Parathyroid adenoma (tissue), 2 donors: ENCODE results near the gene EBF3.

ENCODE experiments used
- H2AFZ ChIP-seq: fragments of 300-600 bp; sonication (generic); one replicate; pipeline ENCODE4 v1.7.0; 2017; ENCODE audit warnings: antibody characterized with exemption, mild to moderate bottlenecking
- H3K27ac ChIP-seq: fragments of 300-600 bp; sonication (generic); one replicate; pipeline ENCODE4 v1.7.0; 2017
- H3K27me3 ChIP-seq: fragments of 300-600 bp; sonication (generic); one replicate; pipeline ENCODE4 v1.7.0; 2017; ENCODE audit warnings: low read length; ENCODE audit not compliant: control insufficient read depth, insufficient read depth
- H3K36me3 ChIP-seq: fragments of 300-600 bp; sonication (generic); one replicate; pipeline ENCODE4 v1.7.0; 2017; ENCODE audit warnings: low read length; ENCODE audit not compliant: control insufficient read depth, insufficient read depth
- H3K4me1 ChIP-seq: fragments of 300-600 bp; sonication (generic); one replicate; pipeline ENCODE4 v1.7.0; 2017; ENCODE audit warnings: control low read depth
- H3K4me2 ChIP-seq: fragments of 300-600 bp; sonication (generic); one replicate; pipeline ENCODE4 v1.7.0; 2017; ENCODE audit warnings: low read length
- H3K4me3 ChIP-seq: fragments of 300-600 bp; sonication (generic); one replicate; pipeline ENCODE4 v1.7.0; 2017; ENCODE audit warnings: low read depth, low read length
- H3K79me2 ChIP-seq: fragments of 300-600 bp; sonication (generic); one replicate; pipeline ENCODE4 v1.7.0; 2017; ENCODE audit warnings: control low read depth
- H3K9ac ChIP-seq: fragments of 300-600 bp; sonication (generic); one replicate; pipeline ENCODE4 v1.7.0; 2017; ENCODE audit warnings: mild to moderate bottlenecking
- H3K9me3 ChIP-seq: fragments of 300-600 bp; sonication (generic); one replicate; pipeline ENCODE4 v1.7.0; 2017; ENCODE audit warnings: low read length; ENCODE audit not compliant: control insufficient read depth
- CTCF ChIP-seq: fragments of 300-600 bp; sonication (generic); IDR thresholded peaks from one replicate; pipeline ENCODE4 v1.7.0; 2017; ENCODE audit warnings: antibody characterized with exemption, mild to moderate bottlenecking
- donor health status: primary hyperparathyroidism.

Gene EBF3

DNA sequence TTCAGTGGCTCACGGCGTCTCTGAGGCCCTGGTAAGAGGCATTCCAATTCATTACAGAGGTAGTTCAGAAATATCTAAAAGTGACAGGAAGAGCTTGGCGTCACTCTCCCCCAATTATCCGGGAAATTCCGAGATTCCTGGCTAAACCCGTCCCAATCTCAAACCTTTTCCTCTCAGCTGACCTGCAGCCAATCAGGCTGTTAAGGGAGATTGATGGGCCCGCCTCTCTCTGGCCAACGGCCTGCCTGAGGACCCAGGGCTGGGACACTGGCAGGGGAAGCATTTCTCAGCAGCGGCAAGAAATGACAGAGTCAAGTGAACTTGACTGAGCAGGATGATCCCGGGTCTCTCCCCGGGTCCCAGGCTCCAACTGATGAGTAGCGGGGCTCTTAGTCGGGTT, 72.3 kb downstream of the EBF3 start:
- no peaks in the 10 kb centered on the region for H3K9me3 ChIP-seq
- H3K9ac ChIP-seq: no peak overlapping the region
- H3K27me3 ChIP-seq: no peaks in the 10 kb centered on the region
- H2AFZ ChIP-seq: no peak overlapping the region
- H3K4me1 ChIP-seq: no peaks in the 10 kb centered on the region
- H3K79me2 ChIP-seq: no peaks in the 10 kb centered on the region
- H3K36me3 ChIP-seq: no peaks in the 10 kb centered on the region
- no peak overlapping the region for H3K4me3 ChIP-seq
- TF ChIP-seq CTCF: no peak
- H3K27ac ChIP-seq: peak overlapping the region; percentile 57
- no peak overlapping the region for H3K4me2 ChIP-seq

GRCh38 chr10:129890170-129890569, 73.9 kb downstream of the EBF3 start:
- no peak for TF ChIP-seq CTCF
- no peak overlapping the region for H3K4me2 ChIP-seq
- no peaks in the 10 kb centered on the region for H3K4me1 ChIP-seq
- H3K27me3 ChIP-seq: no peaks in the 10 kb centered on the region
- no peak overlapping the region for H3K4me3 ChIP-seq
- no peaks in the 10 kb centered on the region for H3K79me2 ChIP-seq
- no peak overlapping the region for H3K9ac ChIP-seq
- no peak overlapping the region for H3K27ac ChIP-seq
- H3K36me3 ChIP-seq: no peaks in the 10 kb centered on the region
- H3K9me3 ChIP-seq: no peaks in the 10 kb centered on the region
- H2AFZ ChIP-seq: no peak overlapping the region

GRCh38 chr10:129888784-129889616, 75.1 kb downstream of the EBF3 start:
- Histone ChIP-seq H3K79me2 (no peaks in the 10 kb centered on the region), H3K4me2 (no peak overlapping the region), H3K36me3 (no peaks in the 10 kb centered on the region), H2AFZ (no peak overlapping the region), H3K27ac (no peak overlapping the region), H3K4me1 (no peaks in the 10 kb centered on the region), H3K27me3 (no peaks in the 10 kb centered on the region), H3K9me3 (no peaks in the 10 kb centered on the region), H3K9ac (no peak overlapping the region), H3K4me3 (no peak overlapping the region)
- TF ChIP-seq CTCF: peak; percentile 26

- H3K27ac ChIP-seq: no peak overlapping the region
- no peaks in the 10 kb centered on the region for H3K9me3 ChIP-seq
- no peaks in the 10 kb centered on the region for H3K36me3 ChIP-seq
- H3K27me3 ChIP-seq: no peaks in the 10 kb centered on the region
- no peak for TF ChIP-seq CTCF
- H3K4me1 ChIP-seq: no peaks in the 10 kb centered on the region
- no peak overlapping the region for H3K9ac ChIP-seq
- no peak overlapping the region for H3K4me2 ChIP-seq
- no peak overlapping the region for H3K4me3 ChIP-seq
- no peaks in the 10 kb centered on the region for H3K79me2 ChIP-seq
- no peak overlapping the region for H2AFZ ChIP-seq
These were observed 75.9 kb downstream of the EBF3 start for GRCh38 chr10:129887986-129888783.
